Right cardiac atrium (tissue), 5 donors: ENCODE measurements around the gene SRP68. TPM values are rescaled to one million over a fixed set of nuclear protein-coding genes. Genes with fewer than 3 reads are reported as not detected.
A peak's percentile ranks its signal among the peaks of the same experiment; 100 is the strongest.
"Not testable (repeated sequence)": the region's sequence is repeated elsewhere in the genome, so short reads cannot be mapped to it uniquely, and the experiment has no call there.

Source experiments
- ATAC-seq, 2 donors: fragments of 200-7000 bp; cut with Tn5 transposase; one replicate each; pipeline versions ENCODE4 v1.8.0 to v1.9.1; 2020; ENCODE audit warnings: moderate library complexity in 2 of 2, mild to moderate bottlenecking in 1 of 2
- DNase-seq, 3 donors: peaks; one replicate each; pipeline ENCODE4 v3.0.0-alpha.2; 2020
- H3K27ac ChIP-seq: one replicate; pipeline ENCODE4 v1.5.1; 2013; ENCODE audit warnings: mild to moderate bottlenecking, low read length, control low read depth, moderate library complexity
- H3K27me3 ChIP-seq: one replicate; pipeline ENCODE4 v1.6.1; 2013; ENCODE audit not compliant: control insufficient read depth, insufficient read depth
- H3K4me1 ChIP-seq: one replicate; pipeline ENCODE4 v1.6.1; 2013; ENCODE audit warnings: low read length; ENCODE audit not compliant: control insufficient read depth, insufficient read depth
- H3K4me3 ChIP-seq: one replicate; pipeline ENCODE4 v1.5.1; 2013; ENCODE audit warnings: low read length, control low read depth
- H3K9me3 ChIP-seq: one replicate; pipeline ENCODE4 v1.6.1; 2013; ENCODE audit warnings: low read length; ENCODE audit not compliant: control insufficient read depth
- WGBS: extraction: QIAGEN DNeasy Blood & Tissue Kit; methylation state at CpG from one replicate; pipeline ENCODE4 v1.1.7; 2013; 5-methylcytosine and 5-hydroxymethylcytosine counted together
- intact Hi-C, 4 donors: fragments of 100-400 bp; cut with DNase I; formaldehyde crosslinking; loops; one replicate each; pipeline versions ENCODE4 v1.11.0 to v1.14.0; 2022 to 2023
- polyA plus RNA-seq: library from polyadenylated mRNA; stranded (reverse); fragments of 200-250 nt; gene quantifications from one replicate; pipeline ENCODE4 v1.2.3, GENCODE V29; 2013
- total RNA-seq, 4 donors: library from RNA; stranded (reverse); fragmentation: NEBNext Ultra II Directional; extraction: Animal tissue kit (Norgen Biotek cat#: 25700); gene quantifications; one replicate each; pipeline ENCODE4 v1.2.1, GENCODE V29; 2021
- donor health status: healthy with polysubstance abuse.
- donor health status: DM: no; HTN: yes; CAD: no.
- donor health status: DM: no; HTN: no; CAD: no.
- donor health status: DM: no; HTN: yes; CAD: no; lungs with severe emphysema.
- donor health status: DM: yes; HTN: yes; CAD: no.

The SRP68 gene
- total and polyA plus RNA-seq, 5 donors, result 34.6 to 63.5 (median 61.3) TPM

DNA sequence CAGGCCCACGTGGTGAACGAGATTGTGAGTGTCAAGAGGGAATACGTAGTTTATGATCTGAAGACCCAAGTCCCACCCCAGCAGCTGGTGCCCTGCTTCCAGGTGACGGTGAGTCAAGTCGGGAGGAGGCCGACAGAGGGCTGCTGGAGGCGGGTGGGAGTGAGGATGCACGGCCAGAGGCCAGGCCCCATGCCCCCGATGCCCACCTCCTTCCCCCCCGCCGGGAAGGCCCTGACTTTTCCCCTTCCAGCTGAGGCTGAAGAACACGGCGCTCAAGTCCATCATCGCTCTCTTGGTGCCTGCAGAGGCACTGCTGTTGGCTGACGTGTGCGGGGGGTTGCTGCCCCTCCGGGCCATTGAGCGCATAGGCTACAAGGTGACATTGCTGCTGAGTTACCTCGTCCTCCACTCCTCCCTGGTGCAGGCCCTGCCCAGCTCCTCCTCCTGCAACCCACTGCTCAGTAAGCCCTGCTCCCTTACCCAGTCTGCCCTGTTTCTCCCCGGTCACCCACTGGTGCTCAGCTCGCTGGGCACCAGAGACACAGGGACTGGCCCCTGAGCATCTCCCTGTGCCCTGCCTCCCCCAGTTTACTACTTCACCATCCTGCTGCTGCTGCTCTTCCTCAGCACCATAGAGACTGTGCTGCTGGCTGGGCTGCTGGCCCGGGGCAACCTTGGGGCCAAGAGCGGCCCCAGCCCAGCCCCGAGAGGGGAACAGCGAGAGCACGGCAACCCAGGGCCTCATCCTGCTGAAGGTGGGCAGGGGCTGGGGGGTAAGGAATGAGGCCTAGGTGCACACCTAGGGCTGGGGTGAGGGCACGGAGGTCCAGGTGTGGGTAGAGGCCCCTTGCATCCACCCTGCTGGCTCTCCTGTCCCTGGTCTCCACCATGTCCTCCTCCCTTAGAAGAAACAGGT lies 9.2 kb upstream of the SRP68 start:
- Histone ChIP-seq H3K4me3 (no peak overlapping the region), H3K4me1 (no peaks in the 10 kb centered on the region), H3K9me3 (no peaks in the 10 kb centered on the region), H3K27me3 (no peaks in the 10 kb centered on the region), H3K27ac (no peak overlapping the region)
- intact Hi-C loops, result no loop called here
- 61% methylated on average over 27 of the region's 27 CpGs for WGBS
- DNase-seq, result no peak
- peak in 1 of 2 donors; percentile 7 for ATAC-seq

DNA sequence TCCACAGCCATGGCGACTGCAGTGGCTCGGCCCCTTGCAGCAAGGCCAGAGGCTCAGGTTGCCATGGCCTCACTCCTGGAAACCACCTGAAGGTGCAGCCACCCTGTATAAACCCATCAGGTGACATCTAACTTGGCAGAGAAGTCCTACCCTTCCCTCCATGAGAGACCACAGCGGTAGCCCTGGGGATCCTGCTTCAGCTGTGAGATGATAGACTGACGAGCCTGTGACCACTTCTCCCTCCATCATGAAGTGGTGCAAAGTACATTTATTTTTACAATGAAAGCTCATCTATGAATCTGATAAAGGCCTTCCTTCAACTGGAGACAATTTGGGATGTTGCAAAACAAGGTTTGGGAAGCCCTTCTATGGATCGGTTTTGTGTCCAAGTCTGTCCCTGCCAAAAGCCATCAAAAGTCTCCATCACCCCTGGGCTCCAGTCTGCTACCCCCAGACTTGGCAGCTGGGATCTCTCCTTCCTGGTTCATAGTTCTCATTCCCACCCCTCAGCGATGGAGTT lies 8.5 kb upstream of the SRP68 start:
- Histone ChIP-seq H3K4me3 (no peak overlapping the region), H3K4me1 (no peaks in the 10 kb centered on the region), H3K9me3 (no peaks in the 10 kb centered on the region), H3K27ac (no peak overlapping the region), H3K27me3 (no peaks in the 10 kb centered on the region)
- 34% methylated on average over 6 of the region's 6 CpGs for WGBS
- intact Hi-C loops, result no loop called here
- DNase-seq (no peak), ATAC-seq (peak in 1 of 2 donors; percentile 2)

DNA sequence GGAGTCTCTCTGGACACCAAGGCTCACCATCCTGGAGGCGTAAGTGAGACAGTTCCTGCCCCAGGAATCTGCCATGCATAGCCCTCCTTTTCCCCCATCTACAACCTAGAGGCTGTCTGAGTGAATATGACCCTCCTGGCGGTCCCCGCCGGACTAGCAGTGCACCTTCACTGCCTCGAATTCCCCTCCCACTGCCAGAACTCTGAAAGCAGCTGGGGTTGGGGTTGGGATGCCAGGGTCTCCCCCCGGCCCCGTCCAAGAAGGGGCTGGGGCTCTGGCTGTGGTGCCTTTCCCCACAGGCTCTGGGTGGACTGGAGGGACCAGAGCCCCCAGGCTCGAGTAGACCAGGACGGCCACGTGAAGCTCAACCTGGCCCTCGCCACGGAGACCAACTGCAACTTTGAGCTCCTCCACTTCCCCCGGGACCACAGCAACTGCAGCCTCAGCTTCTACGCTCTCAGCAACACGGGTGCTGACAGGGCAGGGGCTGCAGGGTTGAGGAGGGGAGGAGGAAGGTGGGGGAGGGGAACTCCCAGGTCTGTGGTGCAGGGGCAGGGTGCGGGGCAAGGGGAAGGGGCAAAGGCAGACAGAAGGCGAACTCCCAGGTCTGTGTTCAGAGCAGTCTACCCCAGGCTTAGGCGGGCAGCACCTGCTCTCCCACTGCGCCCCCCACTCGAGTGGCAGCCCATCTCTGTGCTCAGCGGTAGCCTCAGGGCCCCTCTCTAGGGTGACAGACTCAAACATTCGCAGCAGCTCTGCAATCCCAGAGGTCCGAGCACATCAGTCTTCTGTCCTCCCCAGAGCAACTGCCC lies 7.8 kb upstream of the SRP68 start:
- intact Hi-C loops, result no loop called here
- peak; percentile 6 to 7 for ATAC-seq
- no peaks in the 10 kb centered on the region for H3K27me3 ChIP-seq
- H3K27ac ChIP-seq, result no peak overlapping the region
- 4% methylated on average over 23 of the region's 23 CpGs for WGBS
- no peaks in the 10 kb centered on the region for H3K9me3 ChIP-seq
- no peak for DNase-seq
- H3K4me3 ChIP-seq, result no peak overlapping the region
- H3K4me1 ChIP-seq, result no peaks in the 10 kb centered on the region

DNA sequence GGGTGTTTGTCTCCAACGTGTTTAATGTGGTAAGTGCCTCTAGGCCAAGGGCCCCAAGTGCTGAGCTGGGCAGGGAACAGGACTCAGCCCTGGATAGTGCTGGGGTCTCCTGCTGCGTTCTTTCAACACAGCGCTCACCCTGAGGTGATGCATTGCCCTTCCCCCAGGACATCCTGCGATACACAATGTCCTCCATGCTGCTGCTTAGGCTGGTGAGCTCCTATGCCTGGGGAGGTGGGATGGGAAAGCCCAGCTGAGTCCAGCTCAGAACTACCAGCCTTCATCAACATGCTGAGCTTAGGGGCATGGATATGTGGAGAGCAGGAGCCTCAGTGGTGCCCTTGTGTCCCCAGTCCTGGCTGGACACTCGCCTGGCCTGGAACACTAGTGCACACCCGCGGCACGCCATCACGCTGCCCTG lies 7.2 kb upstream of the SRP68 start:
- Histone ChIP-seq H3K27me3 (no peaks in the 10 kb centered on the region), H3K9me3 (no peaks in the 10 kb centered on the region), H3K27ac (no peak overlapping the region), H3K4me3 (no peak overlapping the region), H3K4me1 (no peaks in the 10 kb centered on the region)
- intact Hi-C loops, result no loop called here
- DNase-seq (peak in 1 of 3 donors; percentile 61), ATAC-seq (no peak)
- 19% methylated on average over 9 of the region's 9 CpGs for WGBS

DNA sequence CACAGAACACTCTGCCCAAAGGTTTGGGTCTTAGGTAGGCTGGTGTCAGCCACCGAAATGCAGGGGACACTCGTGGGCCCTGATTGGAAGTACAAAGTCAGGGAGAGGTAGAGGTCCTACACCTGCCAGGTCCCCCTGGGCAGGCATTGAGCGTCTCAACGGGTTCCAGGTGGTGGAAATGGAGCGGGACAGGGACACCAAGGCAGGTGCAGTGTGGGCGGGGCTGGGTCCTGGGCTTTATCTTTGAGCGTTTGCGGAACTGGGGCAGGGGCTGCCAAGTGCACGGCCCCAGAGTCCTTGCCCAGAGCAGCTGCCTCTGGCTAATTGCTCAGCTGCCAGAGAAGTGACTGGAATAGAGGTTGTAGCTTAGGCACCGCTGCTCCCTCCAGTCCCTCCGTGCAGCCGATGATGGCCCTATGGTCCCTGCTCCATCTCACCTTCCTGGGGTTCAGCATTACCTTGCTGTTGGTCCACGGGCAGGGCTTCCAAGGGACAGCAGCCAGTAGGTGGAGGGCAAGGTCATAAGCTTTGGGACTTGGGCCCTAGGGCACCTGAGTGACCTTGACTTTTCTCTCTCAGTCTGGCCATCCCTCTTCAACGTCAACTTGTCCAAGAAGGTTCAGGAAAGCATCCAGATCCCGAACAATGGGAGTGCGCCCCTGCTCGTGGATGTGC lies 6.7 kb upstream of the SRP68 start, which contains the start of gene ZACN:
TSS of gene ZACN (plus strand) at position 323 of the 675 bp plus-strand sequence. CDS start at position 406, 83 bp downstream.
- intact Hi-C loops, result no loop called here
- 61% methylated on average over 17 of the region's 17 CpGs for WGBS
- no peak for DNase-seq
- Histone ChIP-seq H3K9me3 (no peaks in the 10 kb centered on the region), H3K27ac (no peak within 1 kb of the TSS), H3K27me3 (no peaks in the 10 kb centered on the region), H3K4me1 (no peaks in the 10 kb centered on the region), H3K4me3 (no peak within 1 kb of the TSS)
- no peak for ATAC-seq

DNA sequence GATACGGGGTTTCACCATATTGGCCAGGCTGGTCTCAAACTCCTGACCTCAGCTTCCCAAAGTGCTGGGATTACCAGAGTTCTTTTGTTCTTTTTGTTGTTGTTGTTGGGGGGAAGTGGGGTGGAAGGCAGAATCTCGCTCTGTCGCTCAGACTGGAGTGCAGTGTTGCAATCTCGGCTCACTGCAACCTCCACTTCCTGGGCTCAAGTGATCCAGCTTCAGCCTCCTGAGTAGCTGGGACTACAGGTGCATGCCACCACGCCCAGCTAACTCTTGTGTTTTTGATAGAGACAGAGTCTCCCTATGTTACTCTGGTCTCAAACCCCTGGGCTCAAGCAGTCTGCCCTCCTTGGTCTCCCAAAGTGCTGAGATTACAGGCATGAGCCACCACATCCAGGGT lies 6.1 kb upstream of the SRP68 start:
- H3K27ac ChIP-seq, ATAC-seq, H3K4me1 ChIP-seq, H3K9me3 ChIP-seq, H3K4me3 ChIP-seq, H3K27me3 ChIP-seq, DNase-seq, intact Hi-C loops: not testable (repeated sequence)
- 54% methylated on average over 5 of the region's 5 CpGs for WGBS

DNA sequence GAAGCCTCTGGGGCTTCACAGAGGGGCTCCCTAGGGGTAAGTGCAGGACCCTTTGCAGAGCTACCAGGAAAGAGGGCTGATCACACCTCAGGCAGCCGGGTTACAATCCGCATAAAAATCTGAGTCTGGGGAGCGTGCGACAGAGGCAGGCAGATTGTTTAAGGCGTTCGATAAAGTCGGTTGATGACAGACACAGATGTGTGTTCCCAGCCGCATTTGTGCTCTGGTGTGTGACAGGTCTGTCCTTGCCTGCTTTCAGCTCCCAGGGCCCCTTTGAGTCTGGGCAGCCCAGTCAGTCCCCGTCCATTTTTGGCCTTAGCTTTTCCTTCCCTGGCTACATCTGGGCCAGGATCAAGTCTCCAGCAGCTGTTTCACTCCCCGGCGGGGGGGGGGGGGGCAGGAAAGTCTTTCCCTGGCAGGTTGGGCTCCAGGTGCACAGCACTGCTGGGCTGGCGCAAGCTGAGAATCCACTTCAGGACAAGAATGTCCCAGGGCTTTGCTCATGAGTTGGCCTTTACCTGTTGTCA lies 5.3 kb upstream of the SRP68 start:
- no peaks in the 10 kb centered on the region for H3K9me3 ChIP-seq
- ATAC-seq (no peak), DNase-seq (no peak)
- H3K4me3 ChIP-seq, result no peak overlapping the region
- no peaks in the 10 kb centered on the region for H3K4me1 ChIP-seq
- no peak overlapping the region for H3K27ac ChIP-seq
- 17% methylated on average over 12 of the region's 12 CpGs for WGBS
- no peaks in the 10 kb centered on the region for H3K27me3 ChIP-seq
- intact Hi-C loops, result no loop called here

DNA sequence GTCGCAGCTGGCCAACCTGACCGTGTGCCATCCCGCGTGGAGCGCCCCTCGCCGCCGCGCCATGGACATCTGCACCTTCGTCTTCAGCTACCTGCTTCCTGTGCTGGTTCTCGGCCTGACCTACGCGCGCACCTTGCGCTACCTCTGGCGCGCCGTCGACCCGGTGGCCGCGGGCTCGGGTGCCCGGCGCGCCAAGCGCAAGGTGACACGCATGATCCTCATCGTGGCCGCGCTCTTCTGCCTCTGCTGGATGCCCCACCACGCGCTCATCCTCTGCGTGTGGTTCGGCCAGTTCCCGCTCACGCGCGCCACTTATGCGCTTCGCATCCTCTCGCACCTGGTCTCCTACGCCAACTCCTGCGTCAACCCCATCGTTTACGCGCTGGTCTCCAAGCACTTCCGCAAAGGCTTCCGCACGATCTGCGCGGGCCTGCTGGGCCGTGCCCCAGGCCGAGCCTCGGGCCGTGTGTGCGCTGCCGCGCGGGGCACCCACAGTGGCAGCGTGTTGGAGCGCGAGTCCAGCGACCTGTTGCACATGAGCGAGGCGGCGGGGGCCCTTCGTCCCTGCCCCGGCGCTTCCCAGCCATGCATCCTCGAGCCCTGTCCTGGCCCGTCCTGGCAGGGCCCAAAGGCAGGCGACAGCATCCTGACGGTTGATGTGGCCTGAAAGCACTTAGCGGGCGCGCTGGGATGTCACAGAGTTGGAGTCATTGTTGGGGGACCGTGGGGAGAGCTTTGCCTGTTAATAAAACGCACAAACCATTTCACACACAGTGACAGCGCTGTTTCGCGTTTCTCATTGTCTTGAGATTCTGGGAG lies 4.7 kb upstream of the SRP68 start:
- no peak overlapping the region for H3K27ac ChIP-seq
- no peaks in the 10 kb centered on the region for H3K27me3 ChIP-seq
- DNase-seq (no peak), ATAC-seq (no peak)
- intact Hi-C loops, result no loop called here
- no peak overlapping the region for H3K4me3 ChIP-seq
- 4% methylated on average over 82 of the region's 82 CpGs for WGBS
- no peaks in the 10 kb centered on the region for H3K9me3 ChIP-seq
- H3K4me1 ChIP-seq, result no peaks in the 10 kb centered on the region

DNA sequence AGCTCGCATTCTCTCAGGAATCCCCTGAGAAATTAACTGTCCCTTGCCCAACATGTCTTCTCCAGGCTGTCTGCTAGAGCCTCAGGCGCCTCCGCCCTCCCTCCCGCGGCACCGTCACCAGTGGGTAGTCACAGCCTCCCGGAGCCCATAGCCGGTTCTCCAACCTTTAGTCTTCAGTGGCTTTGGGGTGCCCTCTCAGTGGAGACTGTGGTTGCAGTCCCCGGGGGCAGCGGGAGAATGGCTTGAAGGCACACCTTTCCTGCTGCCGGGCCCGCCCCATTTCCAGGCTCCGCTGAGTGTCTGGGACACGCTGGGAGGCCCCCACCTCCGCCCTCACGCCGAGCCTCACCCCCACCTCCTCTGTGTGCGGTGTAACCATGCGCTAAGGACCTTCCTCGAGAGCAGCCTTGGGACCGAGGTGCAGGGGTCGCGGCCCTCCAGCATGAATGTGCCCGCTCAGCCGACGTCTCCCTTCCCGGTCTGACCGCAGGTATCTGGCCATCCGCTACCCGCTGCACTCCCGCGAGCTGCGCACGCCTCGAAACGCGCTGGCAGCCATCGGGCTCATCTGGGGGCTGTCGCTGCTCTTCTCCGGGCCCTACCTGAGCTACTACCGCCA lies 3.9 kb upstream of the SRP68 start:
- no peak for DNase-seq
- Histone ChIP-seq H3K4me3 (no peak overlapping the region), H3K4me1 (no peaks in the 10 kb centered on the region), H3K27me3 (no peaks in the 10 kb centered on the region), H3K27ac (no peak overlapping the region), H3K9me3 (no peaks in the 10 kb centered on the region)
- 3% methylated on average over 41 of the region's 41 CpGs for WGBS
- intact Hi-C loops, result no loop called here
- ATAC-seq, result no peak
